ENCODE results near the gene DNAJB13.

- no peak for TF ChIP-seq EZH2 (IDR thresholded peaks at IDR 0.05)
- TF ChIP-seq CTCF (IDR thresholded peaks at IDR 0.05), result no peak
- no peak for TF ChIP-seq EZH2phosphoT487 (IDR thresholded peaks at IDR 0.05)
Measured at GRCh38 chr11:73995731-73996130, 44.9 kb downstream of the DNAJB13 start.

Measured in neural progenitor cell (in vitro differentiated cells).